NCI-H187 treated with DMSO at 0.1 percent for 48 hours (cell line): ENCODE results near the gene CELSR3.

Experiments
- DNase-seq: peaks from one replicate; lab custom pipeline; 2025; lab: John Stamatoyannopoulos, UW

Gene CELSR3, protein sequence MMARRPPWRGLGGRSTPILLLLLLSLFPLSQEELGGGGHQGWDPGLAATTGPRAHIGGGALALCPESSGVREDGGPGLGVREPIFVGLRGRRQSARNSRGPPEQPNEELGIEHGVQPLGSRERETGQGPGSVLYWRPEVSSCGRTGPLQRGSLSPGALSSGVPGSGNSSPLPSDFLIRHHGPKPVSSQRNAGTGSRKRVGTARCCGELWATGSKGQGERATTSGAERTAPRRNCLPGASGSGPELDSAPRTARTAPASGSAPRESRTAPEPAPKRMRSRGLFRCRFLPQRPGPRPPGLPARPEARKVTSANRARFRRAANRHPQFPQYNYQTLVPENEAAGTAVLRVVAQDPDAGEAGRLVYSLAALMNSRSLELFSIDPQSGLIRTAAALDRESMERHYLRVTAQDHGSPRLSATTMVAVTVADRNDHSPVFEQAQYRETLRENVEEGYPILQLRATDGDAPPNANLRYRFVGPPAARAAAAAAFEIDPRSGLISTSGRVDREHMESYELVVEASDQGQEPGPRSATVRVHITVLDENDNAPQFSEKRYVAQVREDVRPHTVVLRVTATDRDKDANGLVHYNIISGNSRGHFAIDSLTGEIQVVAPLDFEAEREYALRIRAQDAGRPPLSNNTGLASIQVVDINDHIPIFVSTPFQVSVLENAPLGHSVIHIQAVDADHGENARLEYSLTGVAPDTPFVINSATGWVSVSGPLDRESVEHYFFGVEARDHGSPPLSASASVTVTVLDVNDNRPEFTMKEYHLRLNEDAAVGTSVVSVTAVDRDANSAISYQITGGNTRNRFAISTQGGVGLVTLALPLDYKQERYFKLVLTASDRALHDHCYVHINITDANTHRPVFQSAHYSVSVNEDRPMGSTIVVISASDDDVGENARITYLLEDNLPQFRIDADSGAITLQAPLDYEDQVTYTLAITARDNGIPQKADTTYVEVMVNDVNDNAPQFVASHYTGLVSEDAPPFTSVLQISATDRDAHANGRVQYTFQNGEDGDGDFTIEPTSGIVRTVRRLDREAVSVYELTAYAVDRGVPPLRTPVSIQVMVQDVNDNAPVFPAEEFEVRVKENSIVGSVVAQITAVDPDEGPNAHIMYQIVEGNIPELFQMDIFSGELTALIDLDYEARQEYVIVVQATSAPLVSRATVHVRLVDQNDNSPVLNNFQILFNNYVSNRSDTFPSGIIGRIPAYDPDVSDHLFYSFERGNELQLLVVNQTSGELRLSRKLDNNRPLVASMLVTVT (N-terminal part only)

DNA sequence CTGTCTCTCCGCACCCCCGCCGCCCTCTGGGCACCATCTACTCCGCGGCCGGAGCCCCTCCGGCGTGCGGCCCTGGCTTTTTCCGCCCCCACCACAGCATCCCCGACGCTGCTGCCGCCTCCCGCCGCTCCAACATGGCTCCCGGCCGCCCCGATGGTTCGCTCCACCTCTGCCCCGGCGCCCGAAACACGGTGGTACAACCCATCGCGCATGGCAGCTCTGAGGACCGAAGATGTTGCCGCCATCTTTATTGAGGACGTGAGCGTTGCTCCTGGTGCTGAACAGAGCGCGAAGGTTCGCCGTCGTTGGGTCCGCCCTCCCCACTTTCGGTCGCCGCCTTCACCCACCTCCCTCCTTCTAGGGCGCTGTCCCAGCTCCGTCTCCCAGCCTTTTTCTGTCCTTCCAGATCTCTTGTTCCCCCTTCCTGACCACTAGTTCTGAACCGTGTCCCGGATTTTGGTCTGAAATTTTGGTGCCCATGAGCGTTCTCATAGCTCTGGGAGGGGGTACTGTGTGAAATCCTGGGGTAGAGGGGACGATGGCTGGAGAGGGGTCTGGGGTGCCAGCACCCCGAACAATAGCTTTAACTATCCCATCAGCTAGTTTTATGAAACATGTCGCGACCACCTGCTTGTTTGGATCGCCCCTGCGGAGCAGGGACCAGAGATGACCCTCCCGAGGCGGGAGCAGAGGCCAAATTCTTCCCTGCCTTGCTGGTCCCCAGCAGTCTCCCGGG is at the start of gene CELSR3:
Gene CELSR3 (minus strand): TSS at position 134 of the 736 bp plus-strand sequence. CDS start 252 bp downstream, outside the sequence.
- peak; percentile 42 for DNase-seq

DNA sequence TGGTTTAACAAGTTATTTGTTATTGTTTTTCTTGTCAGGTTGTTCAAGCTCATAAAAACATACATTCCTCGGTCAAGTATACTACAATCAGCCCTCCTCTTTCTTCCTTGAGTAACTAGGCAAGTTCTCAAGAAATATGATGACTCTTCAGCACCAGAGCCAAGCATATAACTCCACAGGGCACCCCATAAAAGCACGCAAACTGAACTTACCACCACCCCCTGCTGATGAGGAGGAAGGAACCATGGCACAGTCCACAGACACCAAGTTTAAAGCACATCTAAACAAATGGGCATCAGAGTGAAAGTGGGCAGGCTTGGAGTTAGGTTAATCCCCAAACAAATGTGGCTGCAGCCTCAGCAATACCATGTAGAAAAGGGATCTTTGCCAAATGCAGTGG is 49.0 kb upstream of the CELSR3 start:
- no peak for DNase-seq

DNA sequence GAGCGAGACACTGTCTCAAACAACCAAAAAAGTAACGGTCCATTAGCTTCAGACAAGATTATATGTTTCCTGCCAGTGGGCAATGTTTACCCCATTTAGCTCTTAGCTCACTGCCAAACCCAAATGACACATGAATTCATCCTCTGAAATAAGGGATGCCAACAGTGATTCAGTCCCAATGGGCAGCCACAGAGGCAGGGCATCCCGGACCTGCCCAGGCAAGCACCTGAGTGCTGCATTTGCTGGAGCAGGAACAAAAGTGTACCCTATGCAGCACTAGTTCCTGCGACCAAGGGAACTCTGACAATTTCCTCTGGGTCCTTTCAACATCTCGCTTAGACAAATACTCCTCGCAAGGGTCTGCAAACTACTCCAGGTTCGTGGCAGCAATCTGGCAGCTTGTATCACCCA is 46.4 kb upstream of the CELSR3 start:
- DNase-seq, result no peak

DNA sequence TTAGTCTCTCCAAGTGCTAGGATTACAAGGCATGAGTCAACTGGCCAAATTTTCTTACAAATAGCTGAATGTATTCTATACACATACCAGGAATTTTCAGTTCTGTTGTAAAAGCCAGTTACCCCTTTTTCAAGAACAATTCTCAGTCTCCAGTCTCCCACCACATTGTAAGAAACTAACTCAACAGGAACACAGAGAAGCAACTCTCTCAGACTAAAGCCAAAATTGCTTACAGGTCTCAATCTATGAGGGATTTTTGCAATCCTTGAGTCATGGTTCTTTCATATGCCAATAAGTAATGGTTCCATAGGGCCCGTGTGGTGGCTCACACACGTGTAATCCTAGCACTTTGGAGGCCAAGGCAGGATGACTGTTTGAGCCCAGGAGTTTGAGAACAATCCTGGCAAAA is 45.8 kb upstream of the CELSR3 start:
- DNase-seq, result no peak

DNA sequence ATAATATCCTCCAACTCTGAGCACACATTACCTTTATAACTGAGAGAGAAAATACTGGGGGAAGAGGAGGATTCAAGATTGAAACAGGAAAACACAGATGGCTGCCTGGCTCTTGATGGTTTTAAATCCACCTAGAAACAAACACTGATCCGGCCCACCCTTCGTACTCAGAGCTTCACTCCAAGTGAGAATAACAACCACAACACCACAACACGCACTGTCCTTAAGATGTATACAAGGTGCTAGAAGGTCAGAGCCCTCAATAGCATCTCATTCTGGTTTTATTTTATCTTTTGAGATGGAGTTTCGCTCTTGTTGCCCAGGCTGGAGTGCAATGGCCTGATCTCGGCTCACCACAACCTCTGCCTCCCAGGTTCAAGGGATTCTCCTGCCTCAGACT is 44.5 kb upstream of the CELSR3 start:
- DNase-seq, result no peak

DNA sequence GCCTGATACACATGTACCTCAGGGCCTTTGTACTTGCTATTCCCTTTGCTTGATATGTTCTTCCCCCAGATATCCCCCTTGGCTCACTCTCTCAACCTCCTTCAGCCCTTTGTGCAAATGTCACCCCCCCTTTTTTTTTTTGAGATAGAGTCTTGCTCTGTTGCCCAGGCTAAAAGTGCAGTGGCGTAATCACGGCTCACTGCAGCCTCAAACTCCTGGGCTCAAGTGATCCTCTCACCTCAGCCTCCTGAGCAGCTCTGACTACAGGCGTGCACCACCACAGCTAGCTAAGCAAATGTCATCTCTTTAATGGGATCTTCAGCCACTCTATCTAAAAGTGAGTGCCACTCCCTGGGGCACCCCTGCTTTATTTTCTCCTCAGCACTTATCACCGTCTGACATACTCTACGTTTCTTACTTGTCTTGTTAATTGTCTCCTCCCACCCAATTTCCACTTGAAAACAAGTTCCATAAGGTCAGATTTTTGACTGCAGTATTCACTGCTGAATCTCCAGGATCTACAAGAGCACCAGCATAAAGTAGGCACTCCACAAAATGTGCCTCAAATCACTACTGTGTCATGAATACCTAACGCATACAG is 39.7 kb upstream of the CELSR3 start:
- DNase-seq, result no peak

DNA sequence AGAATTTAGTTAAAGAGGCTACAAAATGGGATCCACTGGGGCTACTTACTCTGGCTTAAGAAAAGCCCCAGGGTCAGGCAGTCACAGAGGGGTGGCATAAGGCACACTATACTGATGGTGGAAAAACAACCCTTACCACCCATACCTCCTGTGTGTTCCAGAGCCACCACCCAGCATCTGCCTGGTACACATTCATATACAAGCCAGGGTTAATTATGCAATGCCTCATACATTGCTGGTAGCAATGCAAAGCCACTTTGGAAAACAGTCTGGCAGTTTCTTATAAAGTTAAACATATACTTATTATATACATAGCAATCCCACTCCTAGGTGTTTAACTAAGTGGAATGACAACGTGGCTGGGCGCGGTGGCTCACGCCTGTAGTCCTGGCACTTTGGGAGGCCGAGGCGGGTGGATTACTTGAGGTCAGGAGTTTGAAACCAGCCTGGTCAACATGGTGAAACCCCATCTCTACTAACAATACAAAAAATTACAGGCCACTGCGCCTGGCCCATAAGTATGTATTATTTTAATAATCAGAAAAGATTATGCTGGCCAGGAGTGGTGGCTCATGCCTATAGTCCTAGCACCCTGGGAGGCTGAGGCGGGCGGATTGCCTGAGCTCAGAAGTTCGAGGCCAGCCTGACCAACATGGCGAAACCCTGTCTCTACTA is 38.2 kb upstream of the CELSR3 start:
- DNase-seq, result no peak

DNA sequence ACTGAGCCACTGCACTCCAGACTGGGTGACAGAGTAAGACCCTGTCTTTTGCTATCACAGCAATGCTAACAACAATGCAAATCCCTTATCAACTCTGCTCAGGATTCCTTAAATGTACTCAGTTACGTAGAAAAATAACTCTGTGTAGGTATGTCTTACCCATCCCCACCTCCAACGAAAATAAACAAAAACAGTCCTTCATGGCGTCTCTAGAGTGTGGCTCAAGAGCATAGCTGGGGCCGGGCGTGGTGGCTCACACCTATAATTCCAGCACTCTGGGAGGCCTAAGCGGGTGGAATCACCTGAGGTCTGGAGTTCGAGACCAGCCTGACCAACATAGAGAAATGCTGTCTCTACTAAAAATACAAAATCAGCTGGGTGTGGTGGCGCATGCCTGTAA is 36.2 kb upstream of the CELSR3 start:
- DNase-seq, result no peak

DNA sequence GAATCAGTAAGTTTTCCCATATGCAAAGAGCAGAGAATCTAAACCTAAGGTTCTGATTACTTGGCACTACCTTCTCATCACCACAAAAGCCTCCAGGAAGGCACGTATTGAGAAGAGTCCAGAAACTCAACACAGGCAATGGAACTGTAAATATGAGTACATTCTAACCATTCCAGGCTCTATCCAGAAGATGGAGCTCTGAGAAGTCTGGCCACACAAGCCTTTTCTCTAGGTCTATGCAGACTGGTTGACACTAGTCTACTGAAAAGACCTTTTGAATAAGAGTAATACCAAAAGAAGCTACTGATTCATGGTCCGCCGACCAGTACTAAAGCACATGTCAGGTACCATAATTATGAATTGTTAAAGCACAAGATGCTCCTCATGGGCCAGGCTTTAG is 35.3 kb upstream of the CELSR3 start:
- DNase-seq, result no peak

GRCh38 chr3:48696601-48697000 is 33.9 kb upstream of the CELSR3 start:
- no peak for DNase-seq

DNA sequence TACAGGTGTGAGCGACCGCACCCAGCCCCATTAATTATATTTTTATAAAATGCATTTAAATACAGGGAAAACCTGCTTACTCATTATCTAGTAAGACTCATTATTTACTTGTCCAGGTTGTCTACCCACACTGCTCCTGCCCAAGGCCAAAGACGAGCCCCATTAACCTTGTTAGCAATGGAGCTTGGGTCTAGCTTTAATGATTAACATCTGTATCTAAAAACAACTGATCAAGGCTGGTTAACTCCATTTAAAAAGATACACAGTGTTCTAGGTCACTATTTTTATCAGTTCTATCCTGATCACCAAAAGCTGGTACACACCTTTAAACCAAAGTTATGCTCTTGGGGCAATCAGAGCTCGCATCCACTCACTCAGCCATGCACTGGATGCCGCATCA is 33.5 kb upstream of the CELSR3 start:
- no peak for DNase-seq

DNA sequence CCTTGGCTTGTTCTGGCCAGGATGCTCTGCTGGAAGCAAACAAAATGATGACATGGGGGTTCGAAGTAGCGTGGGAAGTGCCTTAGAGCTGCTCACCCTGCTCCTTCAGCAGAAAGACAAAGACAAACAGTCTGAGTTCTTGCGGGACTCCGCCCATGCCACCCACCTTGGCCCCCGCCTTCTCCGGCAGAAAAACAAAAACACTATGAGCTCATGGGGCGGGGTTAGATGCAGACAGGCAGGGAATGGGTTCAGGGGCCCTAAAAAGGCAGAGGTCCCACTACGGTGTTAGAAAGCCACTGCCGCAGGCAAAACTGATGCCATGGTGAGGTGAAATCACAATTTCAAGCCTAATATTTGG is 32.7 kb upstream of the CELSR3 start:
- DNase-seq, result no peak

DNA sequence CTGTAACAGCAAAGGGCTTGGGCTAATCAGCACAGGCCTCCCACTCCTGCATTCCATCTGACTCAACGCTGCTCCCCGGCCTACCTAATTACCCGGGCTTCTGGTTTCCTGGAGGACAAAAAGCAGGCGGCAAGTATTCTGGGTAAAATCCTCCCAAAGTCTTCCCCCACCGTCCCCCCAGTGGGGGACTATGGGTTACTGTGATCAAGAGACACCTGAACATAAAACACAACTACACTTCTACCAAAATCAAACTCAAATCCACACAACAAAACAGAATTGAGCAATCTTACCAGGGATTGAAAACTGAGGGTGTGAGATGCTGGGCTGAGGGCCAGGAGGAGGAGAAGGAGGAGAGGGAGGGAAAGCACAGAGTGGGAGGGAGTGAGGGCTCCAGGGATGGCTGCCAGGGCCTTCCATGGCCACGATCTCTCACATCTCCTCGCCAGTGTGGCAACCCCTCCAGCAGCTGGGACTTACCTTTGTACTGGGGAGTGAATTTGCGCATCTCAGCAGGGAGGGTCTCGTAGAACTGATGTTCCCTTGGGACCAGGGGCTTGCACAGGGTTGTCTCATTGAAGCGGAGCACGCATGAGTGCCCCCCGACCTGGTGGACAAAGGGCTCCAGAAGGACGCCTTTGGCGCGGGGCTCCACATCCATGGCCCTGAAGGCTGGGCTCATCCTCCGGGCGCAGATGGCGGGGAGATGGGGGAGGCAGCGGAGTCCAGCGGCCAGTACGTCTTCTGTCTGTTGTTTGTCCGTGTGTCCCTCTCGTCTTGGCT is 32.1 kb upstream of the CELSR3 start:
- DNase-seq, result no peak

- no peak for DNase-seq
Observed at GRCh38 chr3:48693826-48694225, 31.1 kb upstream of the CELSR3 start.

- DNase-seq, result no peak
Observed at GRCh38 chr3:48692551-48692950, 29.9 kb upstream of the CELSR3 start.

GRCh38 chr3:48690846-48691458 is 28.3 kb upstream of the CELSR3 start:
- DNase-seq, result no peak

GRCh38 chr3:48689384-48689783 is 26.7 kb upstream of the CELSR3 start:
- DNase-seq, result no peak

DNA sequence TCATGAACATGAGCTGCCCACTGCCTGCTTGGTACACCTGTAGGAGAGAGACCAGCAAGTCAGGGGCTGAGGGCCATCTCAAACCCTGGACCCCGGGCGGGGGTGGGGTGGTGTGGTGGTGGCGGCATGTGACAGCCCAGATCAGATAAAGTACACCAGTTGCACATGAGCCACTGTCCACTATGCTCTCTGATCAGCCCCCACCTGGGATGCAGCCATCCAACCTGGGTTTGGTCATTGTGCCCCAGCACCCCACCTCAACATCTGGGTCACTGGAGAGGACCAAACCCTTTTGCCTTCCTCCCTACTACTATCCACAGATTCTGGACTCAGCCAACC is 26.0 kb upstream of the CELSR3 start:
- no peak for DNase-seq

DNA sequence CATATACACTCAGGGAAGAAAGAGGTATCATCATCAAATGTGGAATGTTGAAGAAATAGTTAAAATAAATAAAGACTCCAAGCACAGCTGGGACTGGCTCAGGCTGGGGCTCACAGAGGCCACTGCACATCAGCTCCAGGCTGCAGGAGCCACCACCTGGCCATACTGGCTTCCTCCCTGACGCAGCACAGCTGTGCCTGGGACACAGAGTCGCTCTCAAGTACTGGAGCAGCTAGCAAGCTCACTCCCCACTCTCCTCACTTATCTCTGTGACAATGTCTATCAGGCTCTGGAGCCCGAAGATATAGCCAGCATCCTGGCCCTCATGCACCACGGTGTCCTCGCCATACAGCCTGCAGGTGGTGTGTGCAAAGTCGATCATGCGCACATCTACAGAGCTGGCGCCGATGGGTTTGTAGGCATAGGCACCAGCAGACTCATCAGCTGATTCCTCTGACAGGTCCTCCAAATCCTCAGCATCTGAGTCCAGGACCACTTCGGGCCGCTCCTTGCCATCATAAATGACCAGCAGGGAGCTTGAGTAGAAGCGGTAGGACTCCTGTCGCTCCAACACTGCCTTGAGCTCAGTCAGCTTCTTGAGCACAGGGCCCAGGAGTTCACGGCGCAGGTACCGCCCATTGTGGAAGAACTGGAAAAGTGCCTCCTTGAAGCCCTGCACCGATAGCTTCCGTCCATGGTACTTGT is 25.5 kb upstream of the CELSR3 start:
- no peak for DNase-seq
